ENCODE results near the gene BRD7. TPM values are rescaled to one million over a fixed set of nuclear protein-coding genes. Genes with fewer than 3 reads are reported as not detected.

The BRD7 gene
- total RNA-seq, result 32.4 TPM

- peak; percentile 57 for DNase-seq
Measured at GRCh38 chr16:50368410-50369132, at the start of gene BRD7. Gene BRD7, minus strand, starts transcription at chr16:50368988. Its CDS starts 214 bp downstream, at chr16:50368774.

- DNase-seq, result no peak
Measured at GRCh38 chr16:50416388-50416787, 47.6 kb upstream of the BRD7 start.

GRCh38 chr16:50414152-50414551 lies 45.4 kb upstream of the BRD7 start:
- no peak for DNase-seq

GRCh38 chr16:50411034-50411433 lies 42.2 kb upstream of the BRD7 start:
- DNase-seq, result no peak

- DNase-seq, result no peak
Measured at GRCh38 chr16:50408001-50408561, 39.3 kb upstream of the BRD7 start.

- DNase-seq, result no peak
Measured at GRCh38 chr16:50407351-50407750, 38.6 kb upstream of the BRD7 start.

- DNase-seq, result no peak
Measured at GRCh38 chr16:50403491-50403890, 34.7 kb upstream of the BRD7 start.

- no peak for DNase-seq
Measured at GRCh38 chr16:50402298-50402895, 33.6 kb upstream of the BRD7 start.

GRCh38 chr16:50401355-50401754 lies 32.6 kb upstream of the BRD7 start:
- no peak for DNase-seq

- DNase-seq, result no peak
Measured at GRCh38 chr16:50400967-50401348, 32.2 kb upstream of the BRD7 start.

GRCh38 chr16:50400312-50400966 lies 31.7 kb upstream of the BRD7 start:
- DNase-seq, result no peak

GRCh38 chr16:50399411-50399810 lies 30.6 kb upstream of the BRD7 start:
- no peak for DNase-seq

GRCh38 chr16:50398336-50398735 lies 29.5 kb upstream of the BRD7 start:
- no peak for DNase-seq

- DNase-seq, result no peak
Measured at GRCh38 chr16:50396761-50397535, 28.2 kb upstream of the BRD7 start.

- no peak for DNase-seq
Measured at GRCh38 chr16:50395763-50396710, 27.2 kb upstream of the BRD7 start.

GRCh38 chr16:50393858-50394802 lies 25.3 kb upstream of the BRD7 start:
- no peak for DNase-seq

- no peak for DNase-seq
Measured at GRCh38 chr16:50393416-50393815, 24.6 kb upstream of the BRD7 start.

- DNase-seq, result no peak
Measured at GRCh38 chr16:50390914-50391716, 22.3 kb upstream of the BRD7 start.

GRCh38 chr16:50390371-50390771 lies 21.6 kb upstream of the BRD7 start:
- no peak for DNase-seq

All from occipital lobe (tissue), 2 donors.